Keratinocyte (primary cell): ENCODE results near the gene FAM240B. TPM values are rescaled to one million over a fixed set of nuclear protein-coding genes. Genes with fewer than 3 reads are reported as not detected.

Source experiments
- DNase-seq: peaks from one replicate; pipeline ENCODE4 v3.0.0-alpha.2; 2011; ENCODE audit warnings: low read depth, missing footprints, low spot score
- FAIRE-seq: peaks from 2 replicates; lab custom pipeline; 2011; peaks lifted over from hg19 to GRCh38; lab: Jason Lieb, UNC
- H2AFZ ChIP-seq: 2 replicates; pipeline ENCODE4 v1.6.0; 2012; ENCODE audit warnings: low read length, control low read depth, inconsistent platforms; ENCODE audit not compliant: control insufficient read depth
- H3K27ac ChIP-seq: 2 replicates; pipeline ENCODE4 v1.5.1; 2011; ENCODE audit warnings: low read length; ENCODE audit not compliant: control insufficient read depth, insufficient read depth
- H3K27me3 ChIP-seq: 3 replicates; pipeline ENCODE4 v1.6.0; 2011; ENCODE audit warnings: low read length; ENCODE audit not compliant: control insufficient read depth, insufficient read depth; ENCODE audit errors: extremely low read depth
- H3K36me3 ChIP-seq, 2 experiments: 2 replicates in 1 of 2; 3 replicates in 1 of 2; pipeline ENCODE4 v1.5.1; 2011; ENCODE audit warnings: low read length in 2 of 2, mild to moderate bottlenecking in 1 of 2; ENCODE audit not compliant: control insufficient read depth in 2 of 2, insufficient read depth in 2 of 2; ENCODE audit errors: extremely low read depth in 1 of 2
- H3K4me1 ChIP-seq: 3 replicates; pipeline ENCODE4 v1.5.1; 2011; ENCODE audit warnings: low read length; ENCODE audit not compliant: control insufficient read depth, insufficient read depth; ENCODE audit errors: extremely low read depth
- H3K4me2 ChIP-seq: 3 replicates; pipeline ENCODE4 v1.6.0; 2011; ENCODE audit warnings: low read depth, low read length; ENCODE audit not compliant: control insufficient read depth, insufficient read depth; ENCODE audit errors: extremely low read depth
- H3K4me3 ChIP-seq, 3 experiments: fragments of 200-600 bp in 1 of 3; sonication (generic) in 1 of 3; 2 replicates in 2 of 3; 3 replicates in 1 of 3; pipeline ENCODE4 v1.5.1; 2011 to 2016; ENCODE audit warnings: low read length in 3 of 3, mild to moderate bottlenecking in 3 of 3, control low read depth in 2 of 3, inconsistent platforms in 1 of 3, low read depth in 1 of 3, mixed read lengths in 1 of 3, mixed run types in 1 of 3, moderate library complexity in 1 of 3; ENCODE audit not compliant: control insufficient read depth in 2 of 3, insufficient read depth in 2 of 3; ENCODE audit errors: extremely low read depth in 1 of 3
- H3K79me2 ChIP-seq: 2 replicates; pipeline ENCODE4 v1.6.0; 2012; ENCODE audit warnings: low read length; ENCODE audit not compliant: control insufficient read depth, insufficient read depth
- H3K9ac ChIP-seq: 3 replicates; pipeline ENCODE4 v1.6.0; 2011; ENCODE audit warnings: low read length; ENCODE audit not compliant: control insufficient read depth, insufficient read depth; ENCODE audit errors: extremely low read depth
- H3K9me1 ChIP-seq: 3 replicates; pipeline ENCODE4 v1.6.0; 2011; ENCODE audit warnings: low read length; ENCODE audit not compliant: control insufficient read depth, insufficient read depth; ENCODE audit errors: extremely low read depth
- H3K9me3 ChIP-seq: 2 replicates; pipeline ENCODE4 v1.5.1; 2012; ENCODE audit warnings: low read depth, low read length; ENCODE audit not compliant: control insufficient read depth
- H4K20me1 ChIP-seq: 3 replicates; pipeline ENCODE4 v1.6.0; 2011; ENCODE audit warnings: low read length; ENCODE audit not compliant: control insufficient read depth, insufficient read depth; ENCODE audit errors: extremely low read depth
- CTCF ChIP-seq, 3 experiments: IDR thresholded peaks in 1 of 3; conservative IDR thresholded peaks in 1 of 3; optimal IDR thresholded peaks in 1 of 3; 2 replicates in 2 of 3; 3 replicates in 1 of 3; pipeline versions ENCODE3 to v1.5.1; 2011; ENCODE audit warnings: low read length in 3 of 3, mild to moderate bottlenecking in 3 of 3, moderate library complexity in 2 of 3, control low read depth in 1 of 3, inconsistent platforms in 1 of 3; ENCODE audit not compliant: insufficient read depth in 2 of 3; ENCODE audit errors: extremely low read depth in 1 of 3
- EZH2 ChIP-seq: IDR thresholded peaks from one replicate; pipeline ENCODE4 v1.6.1; 2012; ENCODE audit warnings: inconsistent platforms, mild to moderate bottlenecking, low read length, moderate library complexity
- dilution Hi-C: fragments of 300-500 bp; cut with MboI; formaldehyde crosslinking; loops from one replicate; pipeline ENCODE4 v1.7.0; 2020; ENCODE audit warnings: low sequenced_read_pairs; ENCODE audit not compliant: extremely low pct_ligation_motif_present
- polyA plus RNA-seq, 5 experiments: library from polyadenylated mRNA; depleted of rRNA in 3 of 5; stranded (reverse) in 3 of 5; stranded (forward) in 1 of 5; unstranded in 1 of 5; fragments of >200 nt; gene quantifications; 1 replicate in 1 of 5; 2 replicates in 3 of 5; 3 replicates in 1 of 5; pipeline versions ENCODE4 v1.2.1 to v1.2.3, GENCODE V29; 2011 to 2012; ENCODE audit warnings: missing spikeins in 2 of 5, low read depth in 1 of 5, low replicate concordance in 1 of 5

FAM240B gene
- polyA plus RNA-seq, 1 donor (not counting 4 experiments of a cell fraction or from before 2014, with no cell fraction given), result not detected

- DNase-seq (no peak), FAIRE-seq (no peak)
- H3K9ac ChIP-seq, result no peak overlapping the region
- no peak overlapping the region for H3K4me3 ChIP-seq
- no peaks in the 10 kb centered on the region for H4K20me1 ChIP-seq
- H3K9me1 ChIP-seq, result no peaks in the 10 kb centered on the region
- TF ChIP-seq EZH2 (no peak), CTCF (optimal IDR thresholded peaks at IDR 0.05 in 1 of 3, IDR thresholded peaks at IDR 0.05 in 1 of 3, conservative IDR thresholded peaks at IDR 0.05 in 1 of 3; ENCODE audit: extremely low read depth in 1 of 3, insufficient read depth in 2 of 3, low read length in 3 of 3) (no peak)
- H2AFZ ChIP-seq, result no peak overlapping the region
- no peaks in the 10 kb centered on the region for H3K4me1 ChIP-seq
- H3K9me3 ChIP-seq, result no peaks in the 10 kb centered on the region
- dilution Hi-C loops, result no loop called here
- peaks cover 12% of the 10 kb centered on the region for H3K27me3 ChIP-seq
- H3K36me3 ChIP-seq, result no peaks in the 10 kb centered on the region
- no peak overlapping the region for H3K27ac ChIP-seq
- no peaks in the 10 kb centered on the region for H3K79me2 ChIP-seq
- no peak overlapping the region for H3K4me2 ChIP-seq
These were observed 60.4 kb downstream of the FAM240B start for GRCh38 chr9:38659538-38659937.

- TF ChIP-seq EZH2 (no peak), CTCF (optimal IDR thresholded peaks at IDR 0.05 in 1 of 3, IDR thresholded peaks at IDR 0.05 in 1 of 3, conservative IDR thresholded peaks at IDR 0.05 in 1 of 3; ENCODE audit: extremely low read depth in 1 of 3, insufficient read depth in 2 of 3, low read length in 3 of 3) (no peak)
- H3K4me1 ChIP-seq, result no peaks in the 10 kb centered on the region
- DNase-seq (no peak), FAIRE-seq (no peak)
- dilution Hi-C loops, result no loop called here
- H3K9me1 ChIP-seq, result no peaks in the 10 kb centered on the region
- no peak overlapping the region for H3K4me2 ChIP-seq
- H3K36me3 ChIP-seq, result no peaks in the 10 kb centered on the region
- no peaks in the 10 kb centered on the region for H4K20me1 ChIP-seq
- no peak overlapping the region for H3K4me3 ChIP-seq
- H3K27ac ChIP-seq, result no peak overlapping the region
- peaks cover 8% of the 10 kb centered on the region for H3K27me3 ChIP-seq
- H3K79me2 ChIP-seq, result no peaks in the 10 kb centered on the region
- H3K9ac ChIP-seq, result no peak overlapping the region
- H3K9me3 ChIP-seq, result no peaks in the 10 kb centered on the region
- no peak overlapping the region for H2AFZ ChIP-seq
These were observed 63.0 kb downstream of the FAM240B start for GRCh38 chr9:38656896-38657295.
